ENCODE results near the gene CRELD2.
A peak's percentile ranks its signal among the peaks of the same experiment; 100 is the strongest.

CRELD2 gene

DNA sequence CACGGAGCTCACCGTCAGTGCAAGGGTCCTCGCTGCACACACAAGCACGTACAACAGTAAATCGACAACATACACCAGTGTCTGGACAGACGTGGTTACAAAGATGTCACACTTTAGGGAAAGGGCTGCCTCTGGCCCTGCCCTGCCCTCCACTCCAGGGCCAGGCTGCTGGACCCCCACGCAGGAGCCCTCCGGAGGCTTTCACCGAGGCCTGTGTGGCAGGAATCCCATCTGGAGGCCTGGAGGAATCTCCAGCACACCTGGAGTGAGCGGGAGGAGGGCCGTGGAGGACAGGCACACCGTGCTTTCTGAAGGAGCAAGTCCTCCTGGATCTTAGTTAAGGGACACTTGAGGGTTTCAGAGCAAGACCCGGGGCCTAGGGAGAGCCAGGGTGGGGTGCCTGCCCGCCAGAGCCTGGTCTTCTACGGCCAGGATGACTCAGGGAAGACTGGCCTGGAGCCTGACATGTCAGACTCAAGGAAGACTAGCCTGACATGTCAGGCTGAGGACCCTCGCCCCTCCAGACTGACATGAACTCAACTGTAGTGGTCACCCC, 40.0 kb downstream of the CRELD2 start:
- no peak for DNase-seq (ENCODE audit: low spot score)

DNA sequence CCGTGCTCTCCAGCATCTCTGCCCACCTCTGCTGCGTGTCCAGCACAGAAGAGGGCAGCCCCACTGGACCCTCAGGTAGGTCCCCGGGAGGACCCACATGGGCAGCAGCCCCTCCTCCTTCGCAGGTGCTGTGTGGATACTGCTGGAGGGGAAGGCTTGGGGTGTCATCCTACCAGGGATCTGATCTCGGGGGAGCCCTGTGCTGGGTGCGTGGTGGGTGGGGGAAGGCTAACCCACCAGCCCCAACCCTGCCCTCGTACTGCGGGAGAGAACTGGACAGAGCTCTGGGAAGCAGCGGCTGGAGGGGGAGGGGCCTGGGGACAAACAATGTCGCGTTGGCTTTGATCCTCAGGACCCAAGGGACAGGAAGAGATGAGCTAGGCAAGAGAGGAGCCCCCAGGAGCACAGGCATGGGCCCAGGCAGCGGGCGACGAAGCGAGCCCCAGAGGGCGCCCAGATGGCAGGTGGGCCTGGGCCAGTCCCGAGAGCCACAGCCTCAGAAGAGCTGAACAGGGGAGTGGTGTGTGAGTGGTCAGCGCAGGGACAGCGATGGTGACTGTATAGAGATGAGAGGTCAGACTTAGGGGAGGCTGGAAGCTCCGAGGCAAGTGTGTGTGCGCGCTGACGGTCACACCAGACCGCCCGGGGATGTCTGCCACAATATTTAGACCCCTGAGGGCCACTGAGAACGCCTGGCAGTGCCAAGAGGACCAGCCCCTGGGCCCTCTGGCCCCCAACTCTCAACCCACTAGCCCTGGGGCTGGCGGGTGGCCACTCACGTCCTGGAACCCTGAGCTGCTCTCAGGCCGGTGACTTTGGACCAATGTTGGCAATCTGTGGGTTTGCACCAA, 40.7 kb downstream of the CRELD2 start:
- DNase-seq (ENCODE audit: low spot score): no peak

DNA sequence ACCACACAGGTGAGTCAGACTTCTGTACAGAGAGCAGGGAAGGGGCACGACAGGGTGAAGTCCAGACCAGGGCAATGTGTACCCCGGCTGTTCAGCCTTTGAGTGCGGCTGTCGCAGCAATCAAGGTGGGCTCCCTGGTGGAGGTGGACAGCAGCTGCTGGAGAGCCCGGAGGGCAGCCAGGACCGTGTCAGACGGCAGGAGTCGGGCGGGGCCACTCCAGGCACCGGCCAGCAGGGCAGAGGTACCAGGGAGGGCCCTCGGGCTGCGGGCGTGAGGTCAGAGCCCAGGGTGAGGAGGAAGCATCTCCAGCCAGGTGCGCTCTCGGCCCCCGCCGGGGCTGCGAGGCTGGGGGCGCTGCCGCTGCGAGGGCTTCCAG, 41.3 kb downstream of the CRELD2 start:
- DNase-seq (ENCODE audit: low spot score): no peak

DNA sequence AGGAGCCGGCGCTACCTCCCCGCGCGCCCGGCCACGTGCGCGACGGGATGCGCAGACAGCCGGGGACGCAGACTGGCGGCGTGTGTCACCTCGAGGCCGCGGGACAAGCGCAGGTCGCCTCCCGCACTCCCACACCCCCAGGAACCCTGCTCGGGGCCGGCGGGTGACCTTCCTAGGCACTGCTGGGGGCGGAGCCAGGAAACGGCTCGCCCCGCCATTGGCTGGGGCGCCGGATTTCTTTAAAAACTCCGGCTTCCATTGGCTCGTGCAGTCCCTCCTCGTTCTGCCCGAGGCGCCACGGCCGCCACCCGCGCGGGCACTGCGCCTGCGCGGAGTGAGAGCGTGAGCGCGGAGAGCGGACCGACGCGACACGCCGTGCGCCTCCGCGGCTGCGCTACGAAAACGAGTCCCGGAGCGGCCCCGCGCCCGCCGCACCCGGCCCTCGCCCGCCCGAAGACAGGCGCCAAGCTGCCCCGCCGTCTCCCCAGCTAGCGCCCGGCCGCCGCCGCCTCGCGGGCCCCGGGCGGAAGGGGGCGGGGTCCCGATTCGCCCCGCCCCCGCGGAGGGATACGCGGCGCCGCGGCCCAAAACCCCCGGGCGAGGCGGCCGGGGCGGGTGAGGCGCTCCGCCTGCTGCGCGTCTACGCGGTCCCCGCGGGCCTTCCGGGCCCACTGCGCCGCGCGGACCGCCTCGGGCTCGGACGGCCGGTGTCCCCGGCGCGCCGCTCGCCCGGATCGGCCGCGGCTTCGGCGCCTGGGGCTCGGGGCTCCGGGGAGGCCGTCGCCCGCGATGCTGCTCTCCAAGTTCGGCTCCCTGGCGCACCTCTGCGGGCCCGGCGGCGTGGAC, 41.9 kb downstream of the CRELD2 start, which contains the start of gene PIM3:
TSS of gene PIM3 (plus strand) at position 614 of the 846 bp plus-strand sequence. CDS start at position 790, 176 bp downstream.
- DNase-seq (ENCODE audit: low spot score): peak; percentile 96

DNA sequence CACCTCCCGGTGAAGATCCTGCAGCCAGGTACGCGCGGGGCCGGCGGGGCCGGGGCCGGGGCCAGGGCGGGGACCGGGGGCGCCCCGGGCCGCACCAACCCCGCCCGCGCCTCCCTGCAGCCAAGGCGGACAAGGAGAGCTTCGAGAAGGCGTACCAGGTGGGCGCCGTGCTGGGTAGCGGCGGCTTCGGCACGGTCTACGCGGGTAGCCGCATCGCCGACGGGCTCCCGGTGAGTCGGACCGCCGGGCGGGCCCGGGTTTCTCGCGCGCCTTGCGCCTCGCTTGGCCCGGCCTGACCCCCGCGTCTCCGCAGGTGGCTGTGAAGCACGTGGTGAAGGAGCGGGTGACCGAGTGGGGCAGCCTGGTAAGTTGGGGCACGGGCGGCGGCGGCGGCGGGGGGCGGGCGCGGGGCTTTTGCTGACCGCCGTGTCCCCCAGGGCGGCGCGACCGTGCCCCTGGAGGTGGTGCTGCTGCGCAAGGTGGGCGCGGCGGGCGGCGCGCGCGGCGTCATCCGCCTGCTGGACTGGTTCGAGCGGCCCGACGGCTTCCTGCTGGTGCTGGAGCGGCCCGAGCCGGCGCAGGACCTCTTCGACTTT, 42.7 kb downstream of the CRELD2 start:
- no peak for DNase-seq (ENCODE audit: low spot score)

DNA sequence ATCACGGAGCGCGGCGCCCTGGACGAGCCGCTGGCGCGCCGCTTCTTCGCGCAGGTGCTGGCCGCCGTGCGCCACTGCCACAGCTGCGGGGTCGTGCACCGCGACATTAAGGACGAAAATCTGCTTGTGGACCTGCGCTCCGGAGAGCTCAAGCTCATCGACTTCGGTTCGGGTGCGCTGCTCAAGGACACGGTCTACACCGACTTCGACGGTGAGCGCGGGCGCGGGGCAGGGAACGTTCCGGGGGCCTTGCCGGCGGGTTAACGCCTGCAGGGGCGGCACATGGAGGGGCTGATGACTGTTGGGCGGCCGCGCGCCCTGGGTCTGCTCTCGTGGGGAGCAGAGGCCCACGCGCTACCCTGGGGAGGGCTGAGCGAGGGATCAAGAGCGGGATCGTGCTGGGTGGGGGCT, 43.2 kb downstream of the CRELD2 start:
- peak; percentile 50 for DNase-seq (ENCODE audit: low spot score)

DNA sequence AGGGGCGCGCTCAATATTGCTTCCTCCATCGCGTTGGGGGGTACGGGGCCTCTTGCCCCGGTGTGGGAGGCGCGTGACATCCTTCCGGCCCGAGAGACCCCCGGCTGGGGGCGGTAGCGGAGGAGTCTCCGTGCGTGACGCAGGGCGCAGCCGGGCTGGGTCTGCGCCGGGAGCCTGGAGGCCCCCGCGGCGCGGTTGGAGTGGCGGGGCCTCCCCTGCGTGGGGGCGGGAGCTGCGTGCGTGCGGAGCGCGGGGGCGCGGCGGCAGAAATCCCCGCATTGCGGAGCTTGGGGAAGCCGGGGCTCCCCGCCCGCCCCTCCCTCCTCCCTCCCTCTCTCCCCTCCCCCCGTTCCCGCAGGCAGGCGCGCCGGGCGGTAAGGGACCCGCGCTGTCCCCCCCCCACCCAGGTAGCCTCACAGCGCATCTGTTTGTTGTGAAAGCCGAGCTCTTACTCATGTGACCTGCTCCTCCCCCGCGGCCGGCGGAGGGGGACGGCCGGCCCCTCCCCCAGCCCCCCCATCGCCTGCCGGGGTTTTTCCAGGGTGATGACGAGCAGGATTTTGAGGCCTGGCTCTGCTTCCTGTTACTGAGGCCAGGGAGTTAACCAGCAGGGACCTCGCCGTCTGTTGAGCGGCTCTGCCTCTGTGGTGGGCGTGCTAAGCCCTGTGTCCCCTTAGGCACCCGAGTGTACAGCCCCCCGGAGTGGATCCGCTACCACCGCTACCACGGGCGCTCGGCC, 43.7 kb downstream of the CRELD2 start:
- peak; percentile 49 for DNase-seq (ENCODE audit: low spot score)

DNA sequence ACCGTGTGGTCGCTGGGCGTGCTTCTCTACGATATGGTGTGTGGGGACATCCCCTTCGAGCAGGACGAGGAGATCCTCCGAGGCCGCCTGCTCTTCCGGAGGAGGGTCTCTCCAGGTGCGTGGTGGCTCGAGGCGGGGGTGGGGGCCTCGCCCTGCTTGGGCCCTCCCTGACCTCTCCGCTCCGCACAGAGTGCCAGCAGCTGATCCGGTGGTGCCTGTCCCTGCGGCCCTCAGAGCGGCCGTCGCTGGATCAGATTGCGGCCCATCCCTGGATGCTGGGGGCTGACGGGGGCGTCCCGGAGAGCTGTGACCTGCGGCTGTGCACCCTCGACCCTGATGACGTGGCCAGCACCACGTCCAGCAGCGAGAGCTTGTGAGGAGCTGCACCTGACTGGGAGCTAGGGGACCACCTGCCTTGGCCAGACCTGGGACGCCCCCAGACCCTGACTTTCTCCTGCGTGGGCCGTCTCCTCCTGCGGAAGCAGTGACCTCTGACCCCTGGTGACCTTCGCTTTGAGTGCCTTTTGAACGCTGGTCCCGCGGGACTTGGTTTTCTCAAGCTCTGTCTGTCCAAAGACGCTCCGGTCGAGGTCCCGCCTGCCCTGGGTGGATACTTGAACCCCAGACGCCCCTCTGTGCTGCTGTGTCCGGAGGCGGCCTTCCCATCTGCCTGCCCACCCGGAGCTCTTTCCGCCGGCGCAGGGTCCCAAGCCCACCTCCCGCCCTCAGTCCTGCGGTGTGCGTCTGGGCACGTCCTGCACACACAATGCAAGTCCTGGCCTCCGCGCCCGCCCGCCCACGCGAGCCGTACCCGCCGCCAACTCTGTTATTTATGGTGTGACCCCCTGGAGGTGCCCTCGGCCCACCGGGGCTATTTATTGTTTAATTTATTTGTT, 44.6 kb downstream of the CRELD2 start:
- no peak for DNase-seq (ENCODE audit: low spot score)

DNA sequence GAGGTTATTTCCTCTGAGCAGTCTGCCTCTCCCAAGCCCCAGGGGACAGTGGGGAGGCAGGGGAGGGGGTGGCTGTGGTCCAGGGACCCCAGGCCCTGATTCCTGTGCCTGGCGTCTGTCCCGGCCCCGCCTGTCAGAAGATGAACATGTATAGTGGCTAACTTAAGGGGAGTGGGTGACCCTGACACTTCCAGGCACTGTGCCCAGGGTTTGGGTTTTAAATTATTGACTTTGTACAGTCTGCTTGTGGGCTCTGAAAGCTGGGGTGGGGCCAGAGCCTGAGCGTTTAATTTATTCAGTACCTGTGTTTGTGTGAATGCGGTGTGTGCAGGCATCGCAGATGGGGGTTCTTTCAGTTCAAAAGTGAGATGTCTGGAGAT, 45.2 kb downstream of the CRELD2 start:
- no peak for DNase-seq (ENCODE audit: low spot score)

DNA sequence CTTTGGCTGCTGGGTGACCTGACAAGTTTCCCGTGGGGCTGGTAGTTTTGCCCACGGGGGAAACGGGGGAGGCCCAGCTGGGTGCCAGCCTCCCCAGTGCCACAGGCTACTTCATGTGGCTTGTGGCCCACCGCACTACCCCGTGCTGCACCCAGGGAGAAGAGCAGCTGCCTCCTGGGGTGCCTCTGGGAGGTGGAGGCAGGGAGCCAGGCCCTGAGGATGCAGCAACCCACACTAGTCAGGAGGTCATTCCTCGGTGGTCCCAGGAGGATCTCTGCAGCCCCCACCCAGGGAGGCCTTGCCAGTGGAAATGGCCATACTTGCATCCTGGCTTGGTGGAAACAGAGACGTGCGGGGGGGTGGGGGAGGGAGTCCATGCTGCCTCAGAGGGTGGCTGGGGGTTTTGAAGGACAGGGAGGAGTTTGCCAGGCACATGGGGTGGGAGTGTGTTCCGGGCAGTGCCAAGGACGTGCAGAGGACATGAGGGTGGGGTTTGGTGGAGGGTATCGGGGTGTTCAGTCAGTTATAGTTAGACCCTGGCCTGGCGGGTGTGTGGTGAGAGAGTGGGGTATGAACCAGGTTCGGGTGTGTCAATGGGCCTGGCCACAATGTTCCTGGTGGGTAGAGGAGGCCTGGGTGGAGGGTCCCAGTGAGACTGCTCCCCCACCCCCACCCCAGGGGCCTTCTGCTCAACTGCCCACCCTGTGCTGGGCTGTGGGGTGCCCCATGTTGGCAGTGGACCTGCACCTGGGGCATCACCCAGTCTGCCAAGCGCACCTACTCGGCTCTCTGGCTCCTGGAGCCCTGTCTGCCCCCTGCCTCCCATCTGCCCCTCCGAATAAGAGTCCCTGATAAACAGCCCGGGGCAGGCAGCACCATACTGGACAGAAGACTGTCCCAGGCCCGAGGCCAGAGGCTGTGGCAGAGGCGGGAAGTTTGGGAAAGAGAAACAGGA, 46.0 kb downstream of the CRELD2 start:
- DNase-seq (ENCODE audit: low spot score): no peak

DNA sequence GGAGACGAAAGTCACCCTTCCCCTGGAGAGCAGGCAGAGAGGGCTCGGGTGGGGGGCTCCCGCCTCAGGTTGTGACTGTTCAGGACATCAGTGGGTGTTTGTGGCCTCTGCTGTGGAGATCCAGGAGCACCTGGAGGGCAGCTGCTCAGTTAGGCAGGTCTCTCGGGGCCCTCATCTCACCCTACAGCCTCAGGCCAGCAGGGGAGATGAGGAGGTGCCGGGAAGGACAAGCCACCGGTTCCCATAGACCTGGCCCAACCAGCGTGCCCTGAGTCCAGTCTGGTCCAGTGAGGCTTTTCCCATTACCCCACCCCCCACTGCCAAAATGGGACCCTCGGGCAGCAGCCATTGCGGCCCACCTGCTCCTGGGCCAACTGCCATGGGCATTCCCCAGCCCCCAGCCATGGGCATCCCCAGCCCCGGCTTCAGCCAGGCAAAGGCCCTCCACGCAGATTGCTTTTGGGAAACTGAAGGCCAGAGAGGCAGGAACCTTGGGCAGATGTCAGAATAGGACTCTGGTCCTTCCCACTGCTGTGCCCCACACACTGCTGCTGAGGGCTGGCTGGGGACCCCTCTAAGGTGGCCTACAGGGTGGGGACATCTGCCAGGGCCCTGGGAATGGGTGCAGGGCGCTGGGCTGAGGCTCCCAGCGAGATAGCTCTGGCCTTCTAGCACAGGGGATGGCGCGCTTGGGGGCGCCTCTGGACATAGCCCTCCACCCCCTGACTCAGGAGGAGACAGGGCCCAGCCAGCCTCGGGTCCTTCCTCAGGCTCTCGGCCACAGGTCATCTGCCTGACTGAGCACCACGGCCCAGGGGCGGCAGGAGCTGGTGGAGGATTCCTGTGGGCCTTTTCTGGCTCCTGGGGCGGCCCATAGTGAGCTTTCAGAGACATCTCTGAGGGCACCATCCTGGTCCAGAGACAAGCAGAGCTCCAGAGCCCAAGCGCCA, 46.9 kb downstream of the CRELD2 start:
- DNase-seq (ENCODE audit: low spot score): no peak

DNA sequence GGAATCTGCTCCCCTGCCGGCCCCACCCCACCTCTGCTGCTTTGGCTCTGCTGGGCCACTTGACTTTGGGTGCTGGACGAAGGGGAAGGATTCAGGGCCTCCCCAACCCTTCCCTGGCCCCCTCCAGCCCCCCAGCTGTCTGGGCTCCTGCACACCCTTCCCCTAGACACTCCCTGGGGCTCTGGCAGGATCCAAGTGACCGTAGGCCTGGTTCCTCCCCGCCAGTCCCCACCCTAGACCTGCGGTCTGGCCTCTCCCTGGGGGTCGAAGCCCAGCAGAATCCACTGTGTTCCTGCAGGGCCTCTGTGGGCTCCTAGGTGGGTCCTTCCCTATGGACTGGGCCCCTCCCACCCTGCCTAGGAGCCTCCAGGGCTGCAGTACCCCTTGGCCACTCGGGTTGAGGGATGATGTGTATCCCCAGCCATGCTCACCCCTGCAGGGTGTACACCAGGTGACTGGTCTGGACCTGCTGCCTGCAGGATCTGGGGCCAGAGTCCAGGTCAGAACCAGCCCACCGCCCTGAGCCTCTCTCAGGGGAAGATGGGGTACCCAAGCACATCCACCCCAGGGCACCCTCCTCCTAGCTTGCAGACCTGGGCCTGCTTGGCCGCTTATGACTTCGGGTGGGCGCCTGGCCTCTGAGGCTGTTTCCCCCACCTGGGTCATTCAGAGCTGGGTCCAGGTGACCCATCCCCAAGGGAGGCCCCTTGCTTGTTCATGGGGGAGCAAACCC, 47.8 kb downstream of the CRELD2 start:
- DNase-seq (ENCODE audit: low spot score): no peak

DNA sequence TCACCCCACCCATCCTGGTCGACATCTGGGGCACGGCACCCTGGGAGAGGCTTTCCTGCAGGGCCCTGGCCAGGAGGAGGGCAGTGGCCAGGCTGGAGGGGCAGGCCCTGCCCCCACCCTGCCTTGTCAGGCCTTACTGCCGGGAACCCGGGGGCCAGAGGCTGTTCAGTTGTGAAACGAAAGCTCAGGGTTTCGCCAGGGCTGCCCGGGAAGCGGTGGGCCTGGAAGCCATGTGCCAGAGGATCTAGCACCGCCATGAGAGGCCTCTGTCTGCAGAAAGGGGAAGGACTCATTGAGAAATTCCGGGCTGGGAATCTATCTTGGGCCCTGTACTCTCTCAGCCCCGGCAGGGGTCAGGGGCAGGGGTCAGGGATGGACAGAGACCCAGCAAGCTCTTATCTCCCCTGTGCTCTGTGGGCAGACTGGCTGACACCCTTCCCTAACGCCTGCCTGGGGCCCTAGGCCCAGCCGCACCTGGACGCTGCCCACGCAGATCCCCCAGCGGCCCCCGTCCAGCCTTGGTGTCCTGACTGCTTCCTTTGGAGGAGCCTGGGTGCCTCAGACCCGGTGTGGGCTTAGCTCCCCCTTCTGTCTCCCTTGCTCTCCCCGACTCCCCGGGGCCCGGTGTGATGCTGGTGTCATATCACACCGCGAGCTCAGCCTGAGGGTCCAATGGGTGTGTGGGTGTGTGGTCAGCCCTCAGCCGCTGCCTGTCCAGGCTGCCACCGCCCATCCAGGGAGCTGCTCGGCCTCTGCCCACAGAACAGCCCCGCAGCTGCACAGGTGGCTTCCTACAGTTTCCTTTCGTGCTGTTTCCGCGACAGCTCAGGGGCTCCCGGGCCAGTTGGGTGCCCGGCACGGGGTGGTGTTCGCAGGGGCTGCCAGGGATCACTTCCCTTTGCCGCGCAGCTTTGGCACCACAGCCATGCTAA, 48.6 kb downstream of the CRELD2 start:
- DNase-seq (ENCODE audit: low spot score): no peak

DNA sequence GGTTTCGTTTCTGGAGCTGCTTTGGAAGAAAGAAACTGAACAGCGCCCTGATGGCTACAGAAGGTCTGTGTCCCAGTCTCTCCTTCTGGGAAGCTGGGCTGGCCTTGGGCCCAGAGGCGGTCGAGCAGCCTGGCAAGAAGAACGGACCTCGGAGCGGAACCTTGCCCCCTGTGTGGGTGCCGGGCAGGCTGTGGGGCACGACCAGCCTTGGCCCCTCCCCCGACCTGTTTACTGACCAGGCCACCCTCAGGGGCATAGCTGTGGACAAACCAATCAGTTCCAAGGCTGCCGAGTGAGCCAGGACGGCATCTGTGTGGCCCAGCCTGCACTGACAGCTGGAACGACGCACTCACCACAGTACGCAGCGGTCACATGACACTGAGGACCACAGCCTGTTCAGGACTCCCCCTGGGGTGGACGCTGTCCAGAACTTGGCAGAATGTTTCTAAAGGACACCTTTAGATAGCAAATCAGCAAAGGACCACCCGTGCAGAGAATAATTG, 49.3 kb downstream of the CRELD2 start:
- DNase-seq (ENCODE audit: low spot score): no peak

DNA sequence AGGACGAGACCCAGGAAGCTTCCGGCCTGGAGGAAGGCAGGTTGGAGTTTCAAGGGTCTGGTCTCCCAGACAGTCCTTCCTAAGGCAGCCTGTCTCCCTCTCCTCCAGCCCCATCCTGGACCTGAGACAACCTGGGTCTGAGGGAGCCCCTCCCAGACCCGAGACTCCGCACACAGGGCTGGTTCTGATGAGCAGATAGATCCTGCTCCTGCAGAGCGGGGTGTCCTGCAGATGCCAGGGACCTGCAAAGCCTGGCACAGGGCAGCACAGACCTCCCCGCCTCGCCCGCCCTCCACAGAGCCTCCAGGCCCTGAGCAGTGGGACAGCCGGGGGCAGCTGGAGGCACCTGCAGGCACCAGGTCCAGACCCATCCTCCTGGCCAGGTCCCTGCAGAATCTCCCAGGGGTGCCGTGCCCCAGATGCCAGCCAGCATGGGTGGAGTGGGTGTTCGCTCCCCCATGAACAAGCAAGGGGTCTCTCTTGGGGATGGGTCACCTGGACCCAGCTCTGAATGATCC, 49.9 kb downstream of the CRELD2 start:
- no peak for DNase-seq (ENCODE audit: low spot score)
